WTC11 (cell line): ENCODE data around the gene BCL11B.

Experiments
- CBFB ChIP-seq: sonication (generic); formaldehyde crosslinking; IDR thresholded peaks from 2 replicates; pipeline ENCODE4 v1.8.1; 2022; ENCODE audit warnings: mild to moderate bottlenecking, low read depth, missing genetic modification reagents
- CREM ChIP-seq: sonication (generic); formaldehyde crosslinking; IDR thresholded peaks from 2 replicates; pipeline ENCODE4 v1.8.1; 2022; ENCODE audit warnings: mild to moderate bottlenecking, missing genetic modification reagents, moderate library complexity
- ZNF512 ChIP-seq: sonication (generic); formaldehyde crosslinking; IDR thresholded peaks from 2 replicates; pipeline ENCODE4 v1.8.1; 2022; ENCODE audit warnings: missing genetic modification reagents, borderline replicate concordance
- TF ChIP-seq, protein P1 (sequence below): fragments of 200-600 bp; IDR thresholded peaks from 2 replicates; pipeline ENCODE4 v1.8.0; 2022; ENCODE audit warnings: antibody characterized with exemption
- TF ChIP-seq, protein P2 (sequence below): sonication (generic); formaldehyde crosslinking; IDR thresholded peaks from 2 replicates; pipeline ENCODE4 v1.8.1; 2023; ENCODE audit warnings: mild to moderate bottlenecking, missing genetic modification reagents, moderate library complexity

GRCh38 chr14:99201351-99202073 lies 70.5 kb downstream of the BCL11B start:
- no peak for TF ChIP-seq ZNF512 (CRISPR knock-in tag)
- no peak for TF ChIP-seq CBFB
- TF ChIP-seq, protein P1, sequence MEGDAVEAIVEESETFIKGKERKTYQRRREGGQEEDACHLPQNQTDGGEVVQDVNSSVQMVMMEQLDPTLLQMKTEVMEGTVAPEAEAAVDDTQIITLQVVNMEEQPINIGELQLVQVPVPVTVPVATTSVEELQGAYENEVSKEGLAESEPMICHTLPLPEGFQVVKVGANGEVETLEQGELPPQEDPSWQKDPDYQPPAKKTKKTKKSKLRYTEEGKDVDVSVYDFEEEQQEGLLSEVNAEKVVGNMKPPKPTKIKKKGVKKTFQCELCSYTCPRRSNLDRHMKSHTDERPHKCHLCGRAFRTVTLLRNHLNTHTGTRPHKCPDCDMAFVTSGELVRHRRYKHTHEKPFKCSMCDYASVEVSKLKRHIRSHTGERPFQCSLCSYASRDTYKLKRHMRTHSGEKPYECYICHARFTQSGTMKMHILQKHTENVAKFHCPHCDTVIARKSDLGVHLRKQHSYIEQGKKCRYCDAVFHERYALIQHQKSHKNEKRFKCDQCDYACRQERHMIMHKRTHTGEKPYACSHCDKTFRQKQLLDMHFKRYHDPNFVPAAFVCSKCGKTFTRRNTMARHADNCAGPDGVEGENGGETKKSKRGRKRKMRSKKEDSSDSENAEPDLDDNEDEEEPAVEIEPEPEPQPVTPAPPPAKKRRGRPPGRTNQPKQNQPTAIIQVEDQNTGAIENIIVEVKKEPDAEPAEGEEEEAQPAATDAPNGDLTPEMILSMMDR = no peak
- TF ChIP-seq CREM (CRISPR knock-in tag) = no peak
- TF ChIP-seq, protein P2, sequence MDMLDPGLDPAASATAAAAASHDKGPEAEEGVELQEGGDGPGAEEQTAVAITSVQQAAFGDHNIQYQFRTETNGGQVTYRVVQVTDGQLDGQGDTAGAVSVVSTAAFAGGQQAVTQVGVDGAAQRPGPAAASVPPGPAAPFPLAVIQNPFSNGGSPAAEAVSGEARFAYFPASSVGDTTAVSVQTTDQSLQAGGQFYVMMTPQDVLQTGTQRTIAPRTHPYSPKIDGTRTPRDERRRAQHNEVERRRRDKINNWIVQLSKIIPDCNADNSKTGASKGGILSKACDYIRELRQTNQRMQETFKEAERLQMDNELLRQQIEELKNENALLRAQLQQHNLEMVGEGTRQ (CRISPR knock-in tag) = no peak
